Transverse colon (tissue), 4 donors: ENCODE data around the gene TMBIM1. TPM values are rescaled to one million over a fixed set of nuclear protein-coding genes. Genes with fewer than 3 reads are reported as not detected.
A peak's percentile ranks its signal among the peaks of the same experiment; 100 is the strongest.

Experiments
- DNase-seq: peaks from one replicate; pipeline ENCODE4 v3.0.0-alpha.2; 2019
- H3K27ac ChIP-seq, 4 donors: fragments of 200-600 bp; sonication (generic); 2 replicates each; pipeline ENCODE4 v1.5.1; 2016 to 2018; ENCODE audit warnings: inconsistent platforms in 4 of 4
- H3K27me3 ChIP-seq: fragments of 200-600 bp; sonication (generic); 2 replicates; pipeline ENCODE4 v1.5.1; 2017; ENCODE audit warnings: inconsistent platforms
- H3K36me3 ChIP-seq, 4 donors: fragments of 200-600 bp; sonication (generic); 2 replicates each; pipeline ENCODE4 v1.5.1; 2017 to 2019; ENCODE audit warnings: inconsistent platforms in 4 of 4
- H3K4me1 ChIP-seq, 4 donors: fragments of 200-600 bp; sonication (generic); 2 replicates each; pipeline ENCODE4 v1.5.1; 2017 to 2020; ENCODE audit warnings: inconsistent platforms in 4 of 4
- H3K4me3 ChIP-seq, 4 donors: fragments of 200-600 bp; sonication (generic); 1 replicate in 1 of 4; 2 replicates in 3 of 4; pipeline versions ENCODE4 v1.5.1 to v1.6.1; 2017 to 2019; ENCODE audit warnings: inconsistent platforms in 4 of 4
- H3K9me3 ChIP-seq, 2 donors: fragments of 200-600 bp; sonication (generic); 2 replicates each; pipeline ENCODE4 v1.5.1; 2017 to 2019; ENCODE audit warnings: inconsistent platforms in 2 of 2
- CTCF ChIP-seq, 5 experiments: fragments of 200-600 bp in 3 of 5; fragments of 450-650 bp in 2 of 5; sonication (generic) in 3 of 5; IDR thresholded peaks; 1 replicate in 2 of 5; 2 replicates in 3 of 5; pipeline ENCODE4 v1.5.1; 2016 to 2017; ENCODE audit warnings: antibody characterized with exemption in 5 of 5, inconsistent platforms in 3 of 5, mild to moderate bottlenecking in 2 of 5, moderate library complexity in 1 of 5
- EP300 ChIP-seq: sonication (generic); formaldehyde crosslinking; IDR thresholded peaks from one replicate; pipeline ENCODE4 v1.6.1; 2017; ENCODE audit warnings: antibody characterized with exemption, low read depth
- POLR2A ChIP-seq: fragments of 450-650 bp; IDR thresholded peaks from one replicate; pipeline ENCODE4 v1.6.1; 2016; ENCODE audit warnings: antibody characterized with exemption, mild to moderate bottlenecking, moderate library complexity
- POLR2AphosphoS5 ChIP-seq, 3 donors: sonication (generic); formaldehyde crosslinking; IDR thresholded peaks; one replicate each; pipeline ENCODE4 v1.6.1; 2016; ENCODE audit warnings: antibody characterized with exemption in 3 of 3
- WGBS, 2 donors: methylation state at CpG; one replicate each; pipeline ENCODE4 v1.1.5; 2018; ENCODE audit warnings: low coverage in 1 of 2; 5-methylcytosine and 5-hydroxymethylcytosine counted together
- in situ Hi-C, 4 donors: fragments of 200-750 bp; cut with MboI; loops; one replicate each; pipeline versions ENCODE4 v1.15.0 to v1.15.1; 2017; ENCODE audit warnings: low sequenced_read_pairs in 3 of 4, low pct_ligation_motif_present in 1 of 4, low pct_unique_long_range_greater_than_20kb in 1 of 4
- intact Hi-C: fragments of 100-400 bp; cut with DNase I; formaldehyde crosslinking; loops from one replicate; pipeline ENCODE4 v1.15.1; 2023; ENCODE audit warnings: low total_unique reads
- total RNA-seq, 4 donors: library from RNA; depleted of rRNA; stranded (reverse); fragments of >200 nt; gene quantifications; one replicate each; pipeline ENCODE4 v1.1.0, GENCODE V29; 2016

TMBIM1 gene
- total RNA-seq, 4 donors from 2014 or later, result 80.0 to 356 (median 200) TPM

GRCh38 chr2:218236829-218237228 is 55.5 kb downstream of the TMBIM1 start:
- 90 to 94% methylated on average over 2 to 4 of the region's 4 CpGs for WGBS, 2 donors
- no peak overlapping the region for H3K4me3 ChIP-seq
- no peaks in the 10 kb centered on the region for H3K9me3 ChIP-seq
- no peak overlapping the region for H3K27ac ChIP-seq
- DNase-seq, result no peak
- in situ Hi-C loops (no loop called here), intact Hi-C loops (no loop called here)
- no peak for TF ChIP-seq CTCF (IDR thresholded peaks at IDR 0.05)
- TF ChIP-seq POLR2AphosphoS5 (IDR thresholded peaks at IDR 0.05), result no peak
- TF ChIP-seq POLR2A, result no peak
- no peak for TF ChIP-seq EP300
- peaks cover 0 to 76% (median 30%) of the 10 kb centered on the region in 4 donors for H3K36me3 ChIP-seq
- H3K4me1 ChIP-seq, result peaks cover 0 to 15% (median 0%) of the 10 kb centered on the region in 4 donors
- H3K27me3 ChIP-seq, result no peaks in the 10 kb centered on the region

GRCh38 chr2:218235017-218235416 is 57.3 kb downstream of the TMBIM1 start:
- Histone ChIP-seq H3K27ac (no peak overlapping the region), H3K27me3 (no peaks in the 10 kb centered on the region), H3K9me3 (no peaks in the 10 kb centered on the region), H3K36me3 (peaks cover 0 to 68% (median 23%) of the 10 kb centered on the region in 4 donors), H3K4me3 (no peak overlapping the region), H3K4me1 (peaks cover 12 to 32% (median 16%) of the 10 kb centered on the region in 4 donors)
- in situ Hi-C loops (no loop called here), intact Hi-C loops (no loop called here)
- WGBS, 2 donors, result 98 to 100% methylated on average over 2 of the region's 2 CpGs
- DNase-seq, result no peak
- TF ChIP-seq POLR2A, result no peak
- TF ChIP-seq EP300, result no peak
- TF ChIP-seq CTCF (IDR thresholded peaks at IDR 0.05), result no peak
- TF ChIP-seq POLR2AphosphoS5 (IDR thresholded peaks at IDR 0.05), result no peak

GRCh38 chr2:218234521-218234920 is 57.8 kb downstream of the TMBIM1 start:
- no peak for TF ChIP-seq CTCF (IDR thresholded peaks at IDR 0.05)
- TF ChIP-seq POLR2A, result no peak
- no peak for TF ChIP-seq EP300
- no peak for TF ChIP-seq POLR2AphosphoS5 (IDR thresholded peaks at IDR 0.05)
- intact Hi-C loops (no loop called here), in situ Hi-C loops (no loop called here)
- H3K27ac ChIP-seq, result peak overlapping the region in 1 of 4 donors; percentile 19
- 50 to 83% methylated on average over 2 to 3 of the region's 3 CpGs for WGBS, 2 donors
- no peaks in the 10 kb centered on the region for H3K27me3 ChIP-seq
- peaks cover 12 to 37% (median 21%) of the 10 kb centered on the region in 4 donors for H3K4me1 ChIP-seq
- DNase-seq, result no peak
- no peaks in the 10 kb centered on the region for H3K9me3 ChIP-seq
- peaks cover 0 to 63% (median 22%) of the 10 kb centered on the region in 4 donors for H3K36me3 ChIP-seq
- H3K4me3 ChIP-seq, result no peak overlapping the region

GRCh38 chr2:218233543-218233942 is 58.8 kb downstream of the TMBIM1 start:
- peaks cover 0 to 63% (median 19%) of the 10 kb centered on the region in 4 donors for H3K36me3 ChIP-seq
- H3K4me3 ChIP-seq, result no peak overlapping the region
- H3K9me3 ChIP-seq, result no peaks in the 10 kb centered on the region
- in situ Hi-C loops, result no loop called here
- DNase-seq, result no peak
- peak overlapping the region in 1 of 4 donors; percentile 13 for H3K27ac ChIP-seq
- peaks cover 21 to 47% (median 31%) of the 10 kb centered on the region in 4 donors for H3K4me1 ChIP-seq
- intact Hi-C loops, result no loop called here
- WGBS, 2 donors, result 70 to 84% methylated on average over 3 to 4 of the region's 4 CpGs
- TF ChIP-seq POLR2AphosphoS5 (IDR thresholded peaks at IDR 0.05) (no peak), CTCF (IDR thresholded peaks at IDR 0.05) (no peak), EP300 (no peak)
- H3K27me3 ChIP-seq, result no peaks in the 10 kb centered on the region
